ENCODE measurements around the gene CD9.
A peak's percentile ranks its signal among the peaks of the same experiment; 100 is the strongest.

Gene CD9

GRCh38 chr12:6249580-6249979 is 49.4 kb downstream of the CD9 start:
- ATAC-seq = no peak
- TF ChIP-seq PPARA (CRISPR knock-in tag; IDR thresholded peaks at IDR 0.05; ENCODE audit: borderline replicate concordance) (no peak), RARB (CRISPR knock-in tag; IDR thresholded peaks at IDR 0.05) (no peak), TCF4 (CRISPR knock-in tag; IDR thresholded peaks at IDR 0.05; ENCODE audit: borderline replicate concordance) (no peak), ZNF565 (CRISPR knock-in tag; conservative IDR thresholded peaks at IDR 0.05; ENCODE audit: low read depth) (no peak), OSR1 (CRISPR knock-in tag; IDR thresholded peaks at IDR 0.05) (no peak), PATZ1 (CRISPR knock-in tag; IDR thresholded peaks at IDR 0.05; ENCODE audit: borderline replicate concordance) (no peak), ARNTL (CRISPR knock-in tag; IDR thresholded peaks at IDR 0.05; ENCODE audit: borderline replicate concordance, low read depth) (no peak), ZNF70 (CRISPR knock-in tag; IDR thresholded peaks at IDR 0.05) (no peak), ZFP30 (CRISPR knock-in tag; IDR thresholded peaks at IDR 0.05) (no peak), ESRRG (CRISPR knock-in tag; IDR thresholded peaks at IDR 0.05) (no peak), SNAI2 (CRISPR knock-in tag; IDR thresholded peaks at IDR 0.05) (no peak), BACH2 (CRISPR knock-in tag; IDR thresholded peaks at IDR 0.05; ENCODE audit: borderline replicate concordance) (no peak), TOX (CRISPR knock-in tag; IDR thresholded peaks at IDR 0.05; ENCODE audit: borderline replicate concordance) (no peak), ZNF8 (CRISPR knock-in tag; IDR thresholded peaks at IDR 0.05) (no peak)
- TF ChIP-seq, protein P1, sequence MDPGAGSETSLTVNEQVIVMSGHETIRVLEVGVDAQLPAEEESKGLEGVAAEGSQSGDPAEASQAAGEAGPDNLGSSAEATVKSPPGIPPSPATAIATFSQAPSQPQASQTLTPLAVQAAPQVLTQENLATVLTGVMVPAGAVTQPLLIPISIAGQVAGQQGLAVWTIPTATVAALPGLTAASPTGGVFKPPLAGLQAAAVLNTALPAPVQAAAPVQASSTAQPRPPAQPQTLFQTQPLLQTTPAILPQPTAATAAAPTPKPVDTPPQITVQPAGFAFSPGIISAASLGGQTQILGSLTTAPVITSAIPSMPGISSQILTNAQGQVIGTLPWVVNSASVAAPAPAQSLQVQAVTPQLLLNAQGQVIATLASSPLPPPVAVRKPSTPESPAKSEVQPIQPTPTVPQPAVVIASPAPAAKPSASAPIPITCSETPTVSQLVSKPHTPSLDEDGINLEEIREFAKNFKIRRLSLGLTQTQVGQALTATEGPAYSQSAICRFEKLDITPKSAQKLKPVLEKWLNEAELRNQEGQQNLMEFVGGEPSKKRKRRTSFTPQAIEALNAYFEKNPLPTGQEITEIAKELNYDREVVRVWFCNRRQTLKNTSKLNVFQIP (CRISPR knock-in tag; IDR thresholded peaks at IDR 0.05; ENCODE audit: borderline replicate concordance, low read depth) = no peak

DNA sequence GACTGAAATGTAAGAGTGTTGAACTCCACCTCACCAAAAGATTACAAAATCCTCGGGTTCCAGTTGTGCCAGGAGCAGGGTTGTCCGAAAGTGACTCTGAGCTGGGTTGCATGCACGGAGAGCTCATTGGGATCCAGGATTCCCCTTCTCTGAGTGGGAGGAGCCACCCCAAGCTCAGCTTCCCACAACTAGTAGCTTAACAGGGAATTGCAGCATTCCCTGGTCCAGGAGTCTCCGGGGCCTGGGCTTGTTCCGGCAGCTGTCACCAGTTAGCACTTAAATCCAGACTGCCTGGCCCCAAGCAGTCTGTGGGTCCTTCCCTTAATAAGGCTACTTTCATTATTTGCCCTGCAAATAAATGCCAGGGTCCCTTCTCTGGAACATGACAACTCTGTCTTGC is 50.1 kb downstream of the CD9 start:
- TF ChIP-seq, protein P1 (CRISPR knock-in tag; IDR thresholded peaks at IDR 0.05; ENCODE audit: borderline replicate concordance, low read depth) = no peak
- TF ChIP-seq, protein P2, sequence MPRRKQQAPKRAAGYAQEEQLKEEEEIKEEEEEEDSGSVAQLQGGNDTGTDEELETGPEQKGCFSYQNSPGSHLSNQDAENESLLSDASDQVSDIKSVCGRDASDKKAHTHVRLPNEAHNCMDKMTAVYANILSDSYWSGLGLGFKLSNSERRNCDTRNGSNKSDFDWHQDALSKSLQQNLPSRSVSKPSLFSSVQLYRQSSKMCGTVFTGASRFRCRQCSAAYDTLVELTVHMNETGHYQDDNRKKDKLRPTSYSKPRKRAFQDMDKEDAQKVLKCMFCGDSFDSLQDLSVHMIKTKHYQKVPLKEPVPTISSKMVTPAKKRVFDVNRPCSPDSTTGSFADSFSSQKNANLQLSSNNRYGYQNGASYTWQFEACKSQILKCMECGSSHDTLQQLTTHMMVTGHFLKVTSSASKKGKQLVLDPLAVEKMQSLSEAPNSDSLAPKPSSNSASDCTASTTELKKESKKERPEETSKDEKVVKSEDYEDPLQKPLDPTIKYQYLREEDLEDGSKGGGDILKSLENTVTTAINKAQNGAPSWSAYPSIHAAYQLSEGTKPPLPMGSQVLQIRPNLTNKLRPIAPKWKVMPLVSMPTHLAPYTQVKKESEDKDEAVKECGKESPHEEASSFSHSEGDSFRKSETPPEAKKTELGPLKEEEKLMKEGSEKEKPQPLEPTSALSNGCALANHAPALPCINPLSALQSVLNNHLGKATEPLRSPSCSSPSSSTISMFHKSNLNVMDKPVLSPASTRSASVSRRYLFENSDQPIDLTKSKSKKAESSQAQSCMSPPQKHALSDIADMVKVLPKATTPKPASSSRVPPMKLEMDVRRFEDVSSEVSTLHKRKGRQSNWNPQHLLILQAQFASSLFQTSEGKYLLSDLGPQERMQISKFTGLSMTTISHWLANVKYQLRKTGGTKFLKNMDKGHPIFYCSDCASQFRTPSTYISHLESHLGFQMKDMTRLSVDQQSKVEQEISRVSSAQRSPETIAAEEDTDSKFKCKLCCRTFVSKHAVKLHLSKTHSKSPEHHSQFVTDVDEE (CRISPR knock-in tag; IDR thresholded peaks at IDR 0.05) = 0 out of 2 replicates have a peak, but pooled peaks have one; percentile 34
- TF ChIP-seq ZFP30 (CRISPR knock-in tag; IDR thresholded peaks at IDR 0.05) (no peak), BACH2 (CRISPR knock-in tag; IDR thresholded peaks at IDR 0.05; ENCODE audit: borderline replicate concordance) (no peak), TCF4 (CRISPR knock-in tag; IDR thresholded peaks at IDR 0.05; ENCODE audit: borderline replicate concordance) (peak; percentile 34; the same call in 1 of the 2 replicates), ZNF70 (CRISPR knock-in tag; IDR thresholded peaks at IDR 0.05) (no peak)
- peak; percentile 61 for ATAC-seq

- no peak for ATAC-seq
- TF ChIP-seq ZFP30 (CRISPR knock-in tag; IDR thresholded peaks at IDR 0.05) (no peak), OSR1 (CRISPR knock-in tag; IDR thresholded peaks at IDR 0.05) (no peak), ARNTL (CRISPR knock-in tag; IDR thresholded peaks at IDR 0.05; ENCODE audit: borderline replicate concordance, low read depth) (no peak), ZFP3 (CRISPR knock-in tag; IDR thresholded peaks at IDR 0.05) (no peak), BACH2 (CRISPR knock-in tag; IDR thresholded peaks at IDR 0.05; ENCODE audit: borderline replicate concordance) (no peak), ZNF565 (CRISPR knock-in tag; conservative IDR thresholded peaks at IDR 0.05; ENCODE audit: low read depth) (no peak), PATZ1 (CRISPR knock-in tag; IDR thresholded peaks at IDR 0.05; ENCODE audit: borderline replicate concordance) (no peak), TOX (CRISPR knock-in tag; IDR thresholded peaks at IDR 0.05; ENCODE audit: borderline replicate concordance) (no peak)
- TF ChIP-seq, protein P2 (CRISPR knock-in tag; IDR thresholded peaks at IDR 0.05) = no peak
- TF ChIP-seq, protein P1 (CRISPR knock-in tag; IDR thresholded peaks at IDR 0.05; ENCODE audit: borderline replicate concordance, low read depth) = no peak
- TF ChIP-seq, protein P3, sequence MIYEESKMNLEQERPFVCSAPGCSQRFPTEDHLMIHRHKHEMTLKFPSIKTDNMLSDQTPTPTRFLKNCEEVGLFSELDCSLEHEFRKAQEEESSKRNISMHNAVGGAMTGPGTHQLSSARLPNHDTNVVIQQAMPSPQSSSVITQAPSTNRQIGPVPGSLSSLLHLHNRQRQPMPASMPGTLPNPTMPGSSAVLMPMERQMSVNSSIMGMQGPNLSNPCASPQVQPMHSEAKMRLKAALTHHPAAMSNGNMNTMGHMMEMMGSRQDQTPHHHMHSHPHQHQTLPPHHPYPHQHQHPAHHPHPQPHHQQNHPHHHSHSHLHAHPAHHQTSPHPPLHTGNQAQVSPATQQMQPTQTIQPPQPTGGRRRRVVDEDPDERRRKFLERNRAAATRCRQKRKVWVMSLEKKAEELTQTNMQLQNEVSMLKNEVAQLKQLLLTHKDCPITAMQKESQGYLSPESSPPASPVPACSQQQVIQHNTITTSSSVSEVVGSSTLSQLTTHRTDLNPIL (CRISPR knock-in tag; IDR thresholded peaks at IDR 0.05; ENCODE audit: low read depth) = no peak
These were observed 53.1 kb downstream of the CD9 start for GRCh38 chr12:6253278-6253677.

Measured in SK-N-SH treated with all-trans-retinoic acid at 6 μM for 48 hours (cell line).